Liver (tissue), 9 donors: ENCODE results near the gene TMEM41A. TPM values are rescaled to one million over a fixed set of nuclear protein-coding genes. Genes with fewer than 3 reads are reported as not detected.

Experiments
- DNase-seq: peaks from one replicate; pipeline ENCODE4 v3.0.0-alpha.2; 2017; ENCODE audit warnings: low spot score
- H3K27ac ChIP-seq, 2 donors: one replicate each; pipeline ENCODE4 v1.7.0; 2013; ENCODE audit warnings: inconsistent platforms in 2 of 2, low read length in 2 of 2, control low read depth in 1 of 2, low read depth in 1 of 2, mild to moderate bottlenecking in 1 of 2
- H3K27me3 ChIP-seq, 4 donors: one replicate each; pipeline versions ENCODE4 v1.6.1 to v1.7.0; 2013; ENCODE audit warnings: low read length in 3 of 4, inconsistent platforms in 1 of 4, mild to moderate bottlenecking in 1 of 4, moderate library complexity in 1 of 4; ENCODE audit not compliant: control insufficient read depth in 4 of 4, insufficient read depth in 4 of 4
- H3K36me3 ChIP-seq, 4 donors: one replicate each; pipeline versions ENCODE4 v1.6.1 to v1.7.0; 2013; ENCODE audit warnings: low read length in 3 of 4, mild to moderate bottlenecking in 3 of 4, low read depth in 1 of 4, moderate library complexity in 1 of 4; ENCODE audit not compliant: control insufficient read depth in 4 of 4, insufficient read depth in 3 of 4
- H3K4me1 ChIP-seq, 4 donors: one replicate each; pipeline versions ENCODE4 v1.6.1 to v1.7.0; 2013; ENCODE audit warnings: low read length in 3 of 4, mild to moderate bottlenecking in 3 of 4, moderate library complexity in 1 of 4; ENCODE audit not compliant: control insufficient read depth in 4 of 4, insufficient read depth in 4 of 4
- H3K4me3 ChIP-seq, 3 donors: one replicate each; pipeline versions ENCODE4 v1.6.1 to v1.7.0; 2013; ENCODE audit warnings: low read length in 3 of 3, control low read depth in 1 of 3, low read depth in 1 of 3, mild to moderate bottlenecking in 1 of 3
- H3K9ac ChIP-seq, 2 donors: one replicate each; pipeline ENCODE4 v1.7.0; 2013; ENCODE audit warnings: low read length in 2 of 2, mild to moderate bottlenecking in 2 of 2, moderate library complexity in 2 of 2, control low read depth in 1 of 2, low read depth in 1 of 2
- H3K9me3 ChIP-seq, 4 donors: one replicate each; pipeline versions ENCODE4 v1.6.1 to v1.7.0; 2013; ENCODE audit warnings: low read length in 3 of 4; ENCODE audit not compliant: control insufficient read depth in 4 of 4
- ATF3 ChIP-seq: IDR thresholded peaks from 2 replicates; pipeline ENCODE4 v1.6.1; 2016; ENCODE audit warnings: antibody characterized with exemption
- EGR1 ChIP-seq, 2 donors: IDR thresholded peaks; 2 replicates each; pipeline ENCODE4 v1.6.1; 2016 to 2018; ENCODE audit warnings: antibody characterized with exemption in 2 of 2, low read depth in 2 of 2
- FOXA1 ChIP-seq: IDR thresholded peaks from 2 replicates; pipeline ENCODE4 v1.6.1; 2016; ENCODE audit warnings: antibody characterized with exemption
- FOXA2 ChIP-seq: IDR thresholded peaks from 2 replicates; pipeline ENCODE4 v1.6.1; 2016; ENCODE audit warnings: antibody characterized with exemption
- GABPA ChIP-seq, 2 donors: IDR thresholded peaks in 1 of 2; conservative IDR thresholded peaks in 1 of 2; 2 replicates each; pipeline ENCODE4 v1.6.1; 2016; ENCODE audit warnings: antibody characterized with exemption in 2 of 2, mild to moderate bottlenecking in 1 of 2, moderate library complexity in 1 of 2
- HNF4G ChIP-seq: IDR thresholded peaks from 2 replicates; pipeline ENCODE4 v1.6.1; 2016; ENCODE audit warnings: antibody characterized with exemption
- RXRA ChIP-seq, 2 donors: IDR thresholded peaks; 2 replicates each; pipeline ENCODE4 v1.6.1; 2017 to 2018; ENCODE audit warnings: antibody characterized with exemption in 2 of 2, mild to moderate bottlenecking in 1 of 2
- SP1 ChIP-seq: IDR thresholded peaks from 2 replicates; pipeline ENCODE4 v1.6.1; 2018; ENCODE audit warnings: antibody characterized with exemption, mild to moderate bottlenecking
- YY1 ChIP-seq: IDR thresholded peaks from 2 replicates; pipeline ENCODE4 v1.6.1; 2016; ENCODE audit warnings: antibody characterized with exemption, mild to moderate bottlenecking
- WGBS: extraction: QIAGEN DNeasy Blood & Tissue Kit; methylation state at CpG from one replicate; pipeline ENCODE4 v1.1.7; 2013; 5-methylcytosine and 5-hydroxymethylcytosine counted together
- polyA plus RNA-seq, 2 donors: library from polyadenylated mRNA; stranded (reverse) in 1 of 2; unstranded in 1 of 2; fragments of 200-250 nt in 1 of 2; fragments of >200 nt in 1 of 2; fragmentation: Nextera tagmentation in 1 of 2; extraction: Ambion mirVana in 1 of 2; gene quantifications; one replicate each; pipeline versions ENCODE4 v1.2.1 to v1.2.3, GENCODE V29; 2013 to 2015
- total RNA-seq, 2 donors: library from RNA; depleted of rRNA; stranded (reverse); fragments of >200 nt; gene quantifications; one replicate each; pipeline ENCODE4 v1.2.3, GENCODE V29; 2014
- TF ChIP-seq, protein P1 (sequence below): IDR thresholded peaks from 2 replicates; pipeline ENCODE4 v1.6.1; 2016; ENCODE audit warnings: antibody characterized with exemption, mild to moderate bottlenecking
- TF ChIP-seq, protein P2 (sequence below): IDR thresholded peaks from 2 replicates; pipeline ENCODE4 v1.6.1; 2016; ENCODE audit warnings: antibody characterized with exemption
- donor health status: healthy.
- donor health status: healthy.
- donor health status: healthy.
- donor health status: healthy.
- donor health status: healthy.

Gene TMEM41A
- total and polyA plus RNA-seq, 4 donors, result 9.5 to 19.6 (median 12.9) TPM

DNA sequence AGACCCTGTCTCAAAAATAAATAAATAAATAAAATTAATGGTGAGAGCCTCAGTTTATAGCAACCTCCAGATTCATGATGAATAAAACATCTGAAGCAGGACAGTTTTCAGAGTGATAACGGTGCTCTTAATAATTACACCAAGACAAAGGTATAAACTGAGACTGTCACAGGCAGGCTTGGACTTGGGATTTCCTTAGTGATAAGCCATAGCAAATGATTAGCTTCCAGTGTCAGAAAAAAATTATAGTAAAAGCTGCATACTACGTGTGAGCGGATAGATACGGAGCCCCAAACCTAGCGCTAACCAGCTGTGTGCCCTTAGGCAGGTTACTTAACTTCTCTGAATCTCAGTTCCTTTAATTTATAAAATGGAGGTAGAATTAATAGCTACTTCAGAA is 32.0 kb upstream of the TMEM41A start (continued):
- TF ChIP-seq, protein P1, sequence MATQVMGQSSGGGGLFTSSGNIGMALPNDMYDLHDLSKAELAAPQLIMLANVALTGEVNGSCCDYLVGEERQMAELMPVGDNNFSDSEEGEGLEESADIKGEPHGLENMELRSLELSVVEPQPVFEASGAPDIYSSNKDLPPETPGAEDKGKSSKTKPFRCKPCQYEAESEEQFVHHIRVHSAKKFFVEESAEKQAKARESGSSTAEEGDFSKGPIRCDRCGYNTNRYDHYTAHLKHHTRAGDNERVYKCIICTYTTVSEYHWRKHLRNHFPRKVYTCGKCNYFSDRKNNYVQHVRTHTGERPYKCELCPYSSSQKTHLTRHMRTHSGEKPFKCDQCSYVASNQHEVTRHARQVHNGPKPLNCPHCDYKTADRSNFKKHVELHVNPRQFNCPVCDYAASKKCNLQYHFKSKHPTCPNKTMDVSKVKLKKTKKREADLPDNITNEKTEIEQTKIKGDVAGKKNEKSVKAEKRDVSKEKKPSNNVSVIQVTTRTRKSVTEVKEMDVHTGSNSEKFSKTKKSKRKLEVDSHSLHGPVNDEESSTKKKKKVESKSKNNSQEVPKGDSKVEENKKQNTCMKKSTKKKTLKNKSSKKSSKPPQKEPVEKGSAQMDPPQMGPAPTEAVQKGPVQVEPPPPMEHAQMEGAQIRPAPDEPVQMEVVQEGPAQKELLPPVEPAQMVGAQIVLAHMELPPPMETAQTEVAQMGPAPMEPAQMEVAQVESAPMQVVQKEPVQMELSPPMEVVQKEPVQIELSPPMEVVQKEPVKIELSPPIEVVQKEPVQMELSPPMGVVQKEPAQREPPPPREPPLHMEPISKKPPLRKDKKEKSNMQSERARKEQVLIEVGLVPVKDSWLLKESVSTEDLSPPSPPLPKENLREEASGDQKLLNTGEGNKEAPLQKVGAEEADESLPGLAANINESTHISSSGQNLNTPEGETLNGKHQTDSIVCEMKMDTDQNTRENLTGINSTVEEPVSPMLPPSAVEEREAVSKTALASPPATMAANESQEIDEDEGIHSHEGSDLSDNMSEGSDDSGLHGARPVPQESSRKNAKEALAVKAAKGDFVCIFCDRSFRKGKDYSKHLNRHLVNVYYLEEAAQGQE, result no peak
- TF ChIP-seq YY1 (no peak), FOXA1 (no peak), GABPA (IDR thresholded peaks at IDR 0.05 in 1 of 2, conservative IDR thresholded peaks at IDR 0.05 in 1 of 2) (no peak)

DNA sequence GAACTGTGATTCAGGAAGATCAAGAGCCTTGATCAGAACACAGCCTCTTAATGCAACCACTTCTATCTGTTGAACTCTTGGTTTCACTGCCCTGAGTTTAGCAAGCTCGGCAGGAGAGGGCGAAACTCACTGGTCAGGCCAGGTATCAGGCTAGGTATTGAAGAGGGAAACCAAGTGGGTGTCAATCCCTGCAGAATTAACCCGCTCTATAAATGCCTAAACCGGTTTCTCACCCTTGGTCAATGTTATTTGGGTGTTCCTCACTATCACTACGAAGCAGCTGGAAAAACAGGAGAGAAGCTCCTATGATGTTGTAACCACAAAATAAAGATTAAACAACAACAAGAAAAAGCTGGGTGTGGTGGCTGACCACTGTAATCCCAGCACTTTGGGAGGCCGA is 29.7 kb upstream of the TMEM41A start:
- no peaks in the 10 kb centered on the region for H3K4me1 ChIP-seq
- H3K27ac ChIP-seq, result no peak overlapping the region
- no peak overlapping the region for H3K4me3 ChIP-seq
- no peak for DNase-seq
- H3K9me3 ChIP-seq, result no peaks in the 10 kb centered on the region
- no peak overlapping the region for H3K9ac ChIP-seq
- H3K36me3 ChIP-seq, result no peaks in the 10 kb centered on the region
- TF ChIP-seq FOXA2 (no peak), EGR1 (IDR thresholded peaks at IDR 0.05; ENCODE audit: low read depth in 2 of 2) (no peak), ATF3 (no peak)
- WGBS, result 87% methylated on average over 6 of the region's 6 CpGs
- no peaks in the 10 kb centered on the region for H3K27me3 ChIP-seq

- WGBS, result 88% methylated on average over 9 of the region's 9 CpGs
- H3K27ac ChIP-seq, result no peak overlapping the region
- H3K36me3 ChIP-seq, result no peaks in the 10 kb centered on the region
- no peak overlapping the region for H3K4me3 ChIP-seq
- no peak for DNase-seq
- no peaks in the 10 kb centered on the region for H3K9me3 ChIP-seq
- TF ChIP-seq FOXA1, result no peak
- TF ChIP-seq, protein P2, sequence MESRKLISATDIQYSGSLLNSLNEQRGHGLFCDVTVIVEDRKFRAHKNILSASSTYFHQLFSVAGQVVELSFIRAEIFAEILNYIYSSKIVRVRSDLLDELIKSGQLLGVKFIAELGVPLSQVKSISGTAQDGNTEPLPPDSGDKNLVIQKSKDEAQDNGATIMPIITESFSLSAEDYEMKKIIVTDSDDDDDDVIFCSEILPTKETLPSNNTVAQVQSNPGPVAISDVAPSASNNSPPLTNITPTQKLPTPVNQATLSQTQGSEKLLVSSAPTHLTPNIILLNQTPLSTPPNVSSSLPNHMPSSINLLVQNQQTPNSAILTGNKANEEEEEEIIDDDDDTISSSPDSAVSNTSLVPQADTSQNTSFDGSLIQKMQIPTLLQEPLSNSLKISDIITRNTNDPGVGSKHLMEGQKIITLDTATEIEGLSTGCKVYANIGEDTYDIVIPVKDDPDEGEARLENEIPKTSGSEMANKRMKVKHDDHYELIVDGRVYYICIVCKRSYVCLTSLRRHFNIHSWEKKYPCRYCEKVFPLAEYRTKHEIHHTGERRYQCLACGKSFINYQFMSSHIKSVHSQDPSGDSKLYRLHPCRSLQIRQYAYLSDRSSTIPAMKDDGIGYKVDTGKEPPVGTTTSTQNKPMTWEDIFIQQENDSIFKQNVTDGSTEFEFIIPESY, result no peak
- TF ChIP-seq EGR1 (IDR thresholded peaks at IDR 0.05; ENCODE audit: low read depth in 2 of 2), result no peak
- no peak for TF ChIP-seq HNF4G
- H3K27me3 ChIP-seq, result no peaks in the 10 kb centered on the region
- H3K9ac ChIP-seq, result no peak overlapping the region
- H3K4me1 ChIP-seq, result no peaks in the 10 kb centered on the region
Measured at GRCh38 chr3:185527364-185527763, 28.5 kb upstream of the TMEM41A start.

DNA sequence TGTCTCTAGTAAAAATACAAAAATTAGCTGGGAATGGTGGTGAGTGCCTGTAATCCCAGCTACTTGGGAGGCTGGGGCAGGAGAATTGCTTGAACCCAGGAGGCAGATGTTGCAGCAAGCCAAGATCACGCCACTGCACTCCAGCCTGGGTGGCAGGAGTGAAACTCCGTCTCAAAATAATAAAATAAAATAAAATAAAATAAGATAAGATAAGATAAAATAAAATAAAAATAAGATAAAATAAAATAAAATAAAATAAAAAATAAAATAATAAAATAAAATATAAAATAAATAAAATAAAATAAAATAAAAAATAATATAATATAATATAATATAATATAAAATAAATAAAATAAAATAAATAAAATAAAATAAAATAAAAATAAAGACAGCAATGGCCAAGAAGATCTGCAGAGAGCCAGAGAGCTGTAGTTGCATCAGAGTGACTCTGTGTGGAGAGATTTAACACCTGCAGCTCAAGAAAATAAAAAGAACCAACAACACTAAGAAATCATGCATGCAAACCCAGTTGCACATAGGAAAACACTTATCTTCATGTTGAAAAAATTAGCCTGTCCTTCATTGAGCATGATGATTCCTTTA is 27.6 kb upstream of the TMEM41A start:
- Histone ChIP-seq H3K9ac (no peak overlapping the region), H3K27ac (no peak overlapping the region), H3K4me3 (no peak overlapping the region), H3K9me3 (no peaks in the 10 kb centered on the region), H3K27me3 (no peaks in the 10 kb centered on the region), H3K36me3 (no peaks in the 10 kb centered on the region), H3K4me1 (no peaks in the 10 kb centered on the region)
- DNase-seq, result no peak
- no peak for TF ChIP-seq SP1
- no peak for TF ChIP-seq RXRA (IDR thresholded peaks at IDR 0.05)
- 85% methylated on average over 2 of the region's 2 CpGs for WGBS
